SKM-1 treated with dmso at 0.1 percent for 144 hours (cell line): ENCODE measurements around the gene KIAA1210.

Experiments used
- DNase-seq: peaks from one replicate; lab custom pipeline; 2025; ENCODE audit not compliant: unreplicated experiment; lab: John Stamatoyannopoulos, UW

Gene KIAA1210

DNA sequence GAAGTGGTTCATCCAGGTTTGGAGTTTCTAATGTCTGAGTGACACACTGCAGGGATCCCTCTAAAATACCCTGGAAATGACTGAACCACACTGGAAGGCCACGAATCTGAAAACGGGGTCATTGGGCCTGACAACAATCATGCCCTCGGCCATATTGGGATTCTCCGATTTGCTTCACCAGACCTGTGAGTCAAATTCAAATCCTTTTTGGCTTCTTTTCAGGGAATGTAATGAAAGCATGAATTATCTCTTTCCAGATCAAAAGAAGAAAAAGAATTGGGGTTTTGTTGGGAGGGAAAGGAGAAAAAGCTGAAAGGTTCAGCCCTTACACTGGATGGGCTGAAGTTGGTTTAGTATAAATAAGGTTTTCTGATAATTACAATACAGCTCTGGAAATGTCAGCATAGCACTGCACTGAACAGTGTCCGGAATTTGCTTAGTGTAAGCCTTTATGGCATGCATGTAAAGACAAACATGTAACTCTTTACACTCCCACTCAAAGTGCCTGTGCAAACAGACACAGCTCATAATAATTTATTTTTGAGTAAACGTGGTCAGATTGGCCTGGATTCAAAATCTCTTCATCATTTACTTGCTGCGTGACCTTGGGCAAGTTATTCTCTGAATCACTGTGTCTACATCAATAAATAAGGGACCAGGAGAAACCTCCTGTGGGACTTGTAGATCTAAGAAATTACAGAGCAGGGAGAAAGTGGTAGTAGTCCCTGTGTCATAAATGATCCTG is 33.4 kb downstream of the KIAA1210 start:
- no peak for DNase-seq

DNA sequence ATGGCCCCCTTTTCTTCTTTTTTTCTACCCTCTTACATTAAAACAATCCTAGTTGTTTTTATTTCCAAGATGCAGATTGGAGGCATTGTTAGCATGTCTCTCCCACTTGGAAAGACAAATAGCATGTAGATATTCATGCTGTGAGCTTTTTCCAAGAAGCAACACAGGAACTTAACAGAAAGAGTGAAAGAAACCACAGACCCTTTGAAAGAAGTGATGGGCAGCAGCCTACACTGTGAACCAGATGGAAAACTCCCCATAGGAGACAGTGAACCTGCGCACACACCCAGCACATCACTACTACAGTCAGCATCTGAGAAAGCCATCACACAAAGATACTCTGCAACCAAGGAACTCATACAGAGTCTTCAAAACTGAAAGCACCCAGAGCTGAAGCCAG is 37.0 kb downstream of the KIAA1210 start:
- DNase-seq, result no peak

DNA sequence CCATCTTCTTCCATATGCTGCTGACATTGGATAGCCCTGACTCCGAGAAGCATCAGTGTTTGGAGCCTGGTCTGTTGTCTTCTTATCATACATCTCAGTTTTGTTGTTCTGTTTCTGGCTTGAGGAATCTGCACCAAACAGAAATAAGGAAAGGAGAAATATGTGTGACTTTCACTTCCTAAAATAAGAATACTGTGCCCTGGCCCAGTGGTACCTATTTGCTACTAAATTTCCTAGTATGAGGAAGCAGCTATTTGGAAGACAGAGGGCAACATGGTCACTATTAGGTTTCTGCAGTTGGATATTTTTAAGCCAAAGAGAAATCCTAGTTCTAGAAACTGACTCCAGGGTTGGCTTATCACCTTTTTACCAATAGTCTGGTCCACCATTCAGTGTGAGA is 38.0 kb downstream of the KIAA1210 start:
- DNase-seq, result no peak

DNA sequence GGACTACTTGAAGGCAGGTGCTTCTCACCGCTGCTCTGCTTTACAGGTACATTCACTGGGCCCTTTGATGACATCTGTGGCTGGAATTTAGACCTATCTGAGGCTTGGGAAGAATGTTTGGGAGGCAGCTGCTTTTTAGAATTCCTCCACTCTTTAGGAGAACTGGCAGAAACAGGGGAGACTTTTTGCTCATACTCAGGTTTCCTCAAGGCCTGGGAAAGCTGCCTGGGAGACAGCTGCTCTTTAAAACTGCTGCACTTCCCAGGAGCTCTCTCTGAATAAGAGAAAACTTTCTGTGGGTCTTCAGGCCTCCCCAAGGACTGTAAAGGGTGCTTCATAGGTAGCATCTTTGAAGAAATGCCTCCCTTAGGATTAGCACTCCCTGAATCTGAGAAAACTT is 40.5 kb downstream of the KIAA1210 start:
- DNase-seq, result no peak

DNA sequence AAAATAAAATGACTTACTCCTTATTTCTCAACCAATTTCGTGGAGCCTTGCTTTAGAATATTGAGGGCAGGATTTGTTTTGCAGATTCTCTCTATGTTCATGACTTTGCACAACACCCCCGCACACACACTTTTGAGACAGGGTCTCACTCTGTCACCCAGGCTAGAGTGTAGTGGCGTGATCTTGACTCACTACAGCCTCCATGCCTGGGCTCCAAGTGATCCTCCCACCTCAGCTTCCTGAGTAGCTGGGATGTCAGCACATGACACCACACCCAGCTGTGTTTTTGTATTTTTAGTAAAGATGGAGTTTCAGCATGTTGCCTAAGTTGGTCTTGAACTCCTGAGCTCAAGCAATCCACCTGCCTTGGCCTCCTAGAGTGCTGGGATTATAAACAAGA is 42.8 kb downstream of the KIAA1210 start:
- no peak for DNase-seq

DNA sequence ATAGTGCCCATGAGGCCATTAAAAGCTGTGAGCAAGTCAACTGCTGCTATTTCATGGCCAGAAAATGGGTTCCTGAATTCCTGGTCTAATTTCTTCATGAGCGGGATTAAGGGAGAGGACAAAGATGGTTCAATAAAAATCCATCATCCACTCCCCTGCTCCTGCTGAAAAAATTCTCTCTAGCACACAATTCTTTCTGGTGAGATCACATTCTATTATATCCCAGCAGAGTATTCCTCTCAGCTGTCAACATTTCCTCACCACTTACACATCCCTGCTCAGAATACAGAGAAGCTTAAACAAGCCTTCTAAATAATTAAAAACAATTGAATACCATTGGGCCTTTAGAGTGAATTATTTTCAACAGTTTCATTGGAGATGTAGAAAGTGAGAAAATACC is 45.3 kb downstream of the KIAA1210 start:
- no peak for DNase-seq

DNA sequence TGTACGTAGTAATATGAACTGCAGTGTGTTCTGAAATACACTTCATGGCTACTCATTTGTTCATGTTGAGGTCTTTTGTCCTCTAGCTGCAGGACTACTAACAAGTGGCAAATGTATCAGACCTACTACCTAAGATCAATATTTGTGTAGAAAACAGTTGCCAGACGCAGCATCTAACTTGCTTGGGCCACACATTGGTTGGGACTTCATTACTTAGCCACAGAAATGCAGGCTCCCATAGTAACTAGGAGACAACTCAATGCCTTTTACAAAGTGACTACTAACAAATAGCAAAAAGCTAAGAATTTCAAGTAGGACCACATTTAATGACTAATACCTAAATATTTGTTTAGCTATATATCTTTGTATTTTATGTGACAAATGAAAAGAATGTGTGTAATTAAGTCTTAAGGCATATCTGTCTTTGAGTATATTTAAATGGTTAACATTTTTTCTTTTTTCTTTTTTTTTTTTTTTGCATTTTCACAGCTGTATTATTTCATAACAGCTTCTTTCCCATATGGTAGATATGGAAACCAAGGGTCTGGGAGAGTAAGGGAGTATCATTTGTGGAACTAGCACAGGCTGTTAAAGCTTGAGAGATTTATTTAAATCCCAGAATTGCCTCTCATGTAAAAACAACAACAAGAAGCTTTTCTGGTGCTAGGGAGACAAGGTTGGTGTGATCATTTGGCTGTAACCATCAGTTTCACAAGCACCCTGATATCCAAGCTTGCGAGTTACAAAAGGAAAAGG is 52.2 kb downstream of the KIAA1210 start:
- DNase-seq, result no peak

DNA sequence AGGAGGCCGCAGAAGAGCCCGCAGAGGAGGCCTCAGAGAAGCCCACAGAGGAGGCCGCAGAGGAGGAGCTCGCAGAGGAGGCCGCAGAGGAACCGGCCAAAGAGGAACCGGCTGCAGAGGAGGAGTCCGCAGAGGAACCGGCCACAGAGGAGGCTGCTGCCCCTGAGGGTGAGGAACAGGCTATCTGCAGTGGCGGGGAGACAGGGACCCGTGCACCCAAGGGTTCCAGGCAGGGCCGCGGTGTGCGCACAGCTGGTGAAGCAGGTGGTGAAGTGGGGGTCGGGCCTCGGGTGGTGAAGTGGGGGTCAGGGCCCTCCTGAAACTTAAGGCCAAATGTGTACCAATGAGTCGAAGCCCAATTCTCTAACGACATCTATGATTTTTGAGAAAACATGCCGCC is 53.7 kb downstream of the KIAA1210 start:
- DNase-seq, result no peak

DNA sequence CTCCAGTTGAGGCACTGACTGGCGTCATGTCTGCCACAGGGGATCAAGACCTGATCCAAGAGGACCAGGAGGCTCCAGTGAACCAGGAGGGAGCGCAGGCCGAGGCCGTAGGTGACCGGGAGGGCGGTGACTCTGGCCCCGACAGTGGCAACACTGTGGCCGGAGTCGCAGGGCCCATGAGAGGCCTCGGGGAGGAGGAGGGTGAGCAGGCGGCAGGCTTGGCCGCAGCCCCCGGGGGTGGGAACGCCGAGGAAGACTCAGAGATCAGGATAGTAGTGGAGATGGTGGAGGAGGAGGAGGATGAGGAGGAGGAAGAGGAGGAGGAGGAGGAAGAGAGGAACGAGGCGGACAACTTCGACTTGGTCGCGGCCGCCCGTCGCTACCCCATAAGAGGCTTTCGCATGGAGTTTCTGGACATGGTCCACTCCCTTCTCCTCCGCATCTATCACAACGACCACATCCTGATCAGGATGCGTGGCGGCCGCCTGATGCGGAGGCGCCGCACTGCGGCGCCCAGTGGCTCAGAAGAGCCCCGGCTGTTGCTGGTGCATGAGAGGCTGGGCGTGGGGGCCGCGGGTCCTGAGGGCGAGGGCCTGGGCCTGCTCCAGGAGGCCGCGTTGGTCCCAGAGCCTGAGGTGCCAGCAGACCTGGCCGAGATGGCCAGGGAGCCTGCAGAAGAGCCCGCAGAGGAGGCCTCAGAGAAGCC is 54.3 kb downstream of the KIAA1210 start:
- DNase-seq, result no peak

DNA sequence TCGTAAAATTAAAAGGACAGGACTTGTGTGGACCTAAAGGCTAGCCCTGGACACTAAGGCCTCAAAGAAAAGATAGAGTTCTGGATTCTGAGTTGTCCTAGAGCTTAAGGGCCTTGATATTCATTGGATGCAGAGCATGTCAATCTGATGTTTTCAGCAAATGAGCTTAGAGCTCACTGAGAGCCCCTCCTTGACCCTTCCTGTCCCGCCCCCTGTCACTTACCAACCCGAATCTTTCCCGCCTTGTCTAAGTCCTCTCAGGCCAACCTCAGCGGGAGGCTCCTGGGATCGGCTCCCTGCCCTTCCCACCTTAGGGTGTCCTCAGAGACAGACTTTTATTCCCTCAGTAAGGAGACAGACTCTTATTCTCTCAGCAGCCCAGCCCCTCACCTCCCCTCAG is 54.9 kb downstream of the KIAA1210 start, which contains the start of gene CT47C1:
Gene CT47C1, plus strand, starts transcription at position 250 of the 400 bp plus-strand sequence. CDS start 233 bp downstream, outside the sequence.
- no peak for DNase-seq

DNA sequence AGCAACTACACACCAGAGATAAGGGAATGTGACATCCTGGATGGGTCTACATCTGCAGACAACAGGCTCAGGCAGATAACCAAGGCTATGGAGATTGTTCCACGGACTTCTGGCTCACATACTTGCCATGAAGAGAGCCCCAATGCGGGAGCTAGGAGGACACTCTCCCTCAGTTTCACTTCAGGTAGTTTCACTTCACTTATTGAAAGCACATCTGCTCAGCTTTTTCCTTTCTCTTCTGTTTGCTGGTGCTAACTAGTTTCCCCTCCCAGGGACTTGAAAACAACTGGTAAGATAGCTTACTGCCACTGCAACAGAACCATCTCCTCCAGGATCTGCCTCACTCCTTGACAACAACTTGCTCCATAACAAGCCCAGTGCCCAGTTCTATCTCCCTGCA is 56.2 kb downstream of the KIAA1210 start:
- no peak for DNase-seq

DNA sequence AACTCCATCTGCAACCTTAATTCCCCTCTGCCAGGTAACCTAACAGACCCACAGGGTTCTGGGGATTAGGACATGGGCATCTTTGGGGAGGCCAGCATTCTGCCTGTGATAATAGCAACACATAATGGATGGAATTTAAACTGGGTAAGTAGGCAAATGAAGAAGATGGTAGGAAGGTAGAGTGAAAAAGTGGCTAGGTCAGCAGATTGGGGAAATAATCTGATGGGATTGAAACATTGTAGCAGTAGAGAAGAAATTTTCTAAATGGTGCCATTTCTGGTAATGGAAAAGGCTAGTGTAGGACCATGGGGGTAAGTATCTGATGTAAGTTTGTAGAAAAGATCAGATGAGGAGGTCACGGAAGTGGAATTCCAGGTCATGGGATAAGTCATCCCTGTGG is 57.9 kb downstream of the KIAA1210 start:
- DNase-seq, result no peak

DNA sequence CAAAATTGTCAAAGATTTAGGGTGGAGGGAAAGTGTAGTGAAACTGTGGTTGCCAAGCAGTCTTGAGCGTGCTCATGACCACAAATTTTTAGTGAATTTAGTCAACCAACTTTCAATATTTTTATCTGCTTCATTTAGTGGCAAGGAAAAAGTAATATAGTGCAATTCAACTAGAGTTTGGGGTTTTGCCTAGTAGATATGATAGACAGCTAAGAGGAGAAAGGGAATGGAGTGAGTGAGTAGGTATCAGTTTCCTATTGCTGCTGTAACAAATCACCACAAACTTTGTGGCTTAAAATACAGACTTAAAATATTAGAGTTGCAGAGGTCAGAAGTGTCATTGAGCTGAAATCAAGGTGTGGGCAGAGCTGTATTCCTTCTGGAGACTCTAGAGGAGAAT is 58.5 kb downstream of the KIAA1210 start:
- DNase-seq, result no peak

DNA sequence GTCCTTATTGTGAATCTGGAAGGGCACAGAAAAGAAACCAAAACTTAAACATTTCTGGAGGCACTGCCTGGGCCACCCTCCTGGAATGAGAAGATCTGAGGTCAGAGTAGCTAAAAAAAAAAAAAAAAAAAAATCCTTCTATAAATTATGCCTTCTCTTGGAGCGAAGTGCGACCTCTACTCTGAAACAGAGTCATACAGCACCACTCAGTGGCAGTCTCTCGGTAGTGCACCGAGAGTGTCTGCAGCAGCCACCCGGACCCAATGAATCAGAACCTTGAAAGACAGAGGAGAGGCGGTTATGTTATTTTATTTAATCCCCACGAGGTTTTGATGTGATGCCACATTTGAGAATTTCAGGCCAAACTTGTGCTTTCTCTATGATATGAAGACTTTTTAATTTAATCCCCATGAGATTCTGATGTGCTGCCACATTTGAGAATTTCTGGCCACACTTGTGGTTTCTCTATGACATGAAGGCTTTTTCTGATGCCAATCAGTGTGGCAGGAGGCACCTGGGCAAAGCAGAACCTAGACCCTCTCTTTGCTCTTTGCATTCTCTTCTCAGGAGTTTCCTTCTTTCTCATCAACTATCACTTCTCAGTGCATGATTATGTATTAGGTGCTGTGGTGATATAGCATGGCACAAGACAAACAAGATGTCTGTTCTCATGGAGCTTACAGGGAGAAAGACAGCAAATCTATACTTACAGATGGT is 60.4 kb downstream of the KIAA1210 start:
- DNase-seq, result peak; percentile 13

DNA sequence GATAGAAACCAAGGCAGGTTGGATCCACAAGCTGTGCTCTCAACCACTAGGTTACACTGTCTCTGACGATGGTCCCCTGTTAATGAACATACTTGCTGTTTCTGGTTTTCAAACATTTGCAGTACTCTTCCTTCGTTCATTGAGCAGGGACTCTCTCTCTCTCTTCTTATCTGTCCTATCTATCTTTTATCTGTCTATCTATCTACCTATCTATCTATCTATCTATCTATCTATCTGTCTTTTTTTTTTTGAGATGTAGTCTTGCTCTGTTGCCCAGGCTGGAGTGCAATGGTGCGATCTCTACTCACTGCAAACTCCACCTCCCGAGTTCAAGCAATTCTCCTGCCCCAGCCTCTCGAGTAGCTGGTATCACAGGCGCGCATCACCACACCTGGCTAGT is 64.2 kb downstream of the KIAA1210 start:
- no peak for DNase-seq

DNA sequence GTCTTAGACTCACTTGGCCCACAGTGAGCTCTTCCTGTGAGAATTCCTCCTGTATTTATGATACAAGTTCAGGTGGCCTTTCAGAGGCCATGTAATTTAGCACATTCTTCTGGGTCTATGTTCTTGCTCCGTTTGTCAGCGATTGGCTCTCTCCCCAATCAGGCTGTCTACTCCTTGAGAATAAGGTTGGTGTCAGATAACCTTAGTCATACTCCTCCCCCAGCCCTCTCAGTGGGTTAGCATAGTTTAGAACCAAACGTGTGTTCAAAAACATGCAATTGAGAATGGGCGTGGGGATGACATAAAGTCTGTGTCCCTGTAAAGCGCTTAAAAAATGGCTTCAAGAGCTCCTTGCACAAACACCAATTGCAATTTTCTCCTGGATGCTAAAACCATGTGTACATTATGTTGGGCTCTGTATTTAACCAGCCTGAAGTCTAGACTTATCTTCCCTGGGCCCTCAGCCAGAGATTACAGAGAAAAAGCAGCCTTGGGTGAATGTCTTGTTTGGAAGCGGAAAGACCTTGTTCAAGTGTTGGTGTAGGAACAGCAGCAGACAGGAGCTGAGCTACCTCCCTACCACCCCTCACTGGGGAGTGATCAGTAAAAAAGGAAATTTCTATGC is 64.8 kb downstream of the KIAA1210 start:
- DNase-seq, result no peak

DNA sequence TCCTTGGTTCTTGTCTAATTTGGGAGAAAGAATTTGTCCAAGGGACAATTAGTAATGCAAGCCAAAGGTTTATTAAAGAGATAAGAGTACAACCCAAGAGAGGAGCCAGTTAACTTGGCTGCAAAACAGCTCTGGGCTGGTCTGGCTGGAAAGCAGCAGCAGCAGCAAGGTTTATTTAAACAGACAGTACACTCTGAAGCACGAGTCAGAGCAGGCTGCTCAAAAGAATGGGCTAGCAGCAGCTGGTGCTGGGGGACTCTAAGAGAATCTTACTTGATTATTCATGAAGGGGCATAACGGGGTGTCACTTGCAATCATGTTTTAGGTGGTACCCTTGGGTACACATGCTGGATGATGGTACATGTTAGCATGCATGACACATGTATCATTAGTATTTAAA is 71.9 kb downstream of the KIAA1210 start:
- no peak for DNase-seq

DNA sequence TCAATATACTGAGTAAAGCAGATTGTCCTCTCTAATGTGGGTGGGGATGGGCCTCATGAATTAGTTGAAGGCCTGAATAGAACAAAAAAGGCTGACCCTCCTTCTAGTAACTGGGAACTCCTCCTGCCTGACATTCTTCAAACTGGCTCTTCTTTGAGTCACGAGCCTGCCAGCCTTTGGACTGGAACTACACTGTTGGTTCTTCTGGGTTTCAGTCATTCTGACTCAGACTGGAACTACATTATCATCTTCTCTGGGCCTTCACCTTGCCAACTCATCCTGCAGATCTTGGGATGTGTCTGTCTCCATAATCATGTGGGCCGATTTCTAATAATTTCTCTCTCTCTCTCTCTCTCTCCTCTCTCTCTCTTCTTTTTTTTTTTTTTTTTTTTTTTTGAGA is 81.7 kb downstream of the KIAA1210 start:
- DNase-seq, result no peak

DNA sequence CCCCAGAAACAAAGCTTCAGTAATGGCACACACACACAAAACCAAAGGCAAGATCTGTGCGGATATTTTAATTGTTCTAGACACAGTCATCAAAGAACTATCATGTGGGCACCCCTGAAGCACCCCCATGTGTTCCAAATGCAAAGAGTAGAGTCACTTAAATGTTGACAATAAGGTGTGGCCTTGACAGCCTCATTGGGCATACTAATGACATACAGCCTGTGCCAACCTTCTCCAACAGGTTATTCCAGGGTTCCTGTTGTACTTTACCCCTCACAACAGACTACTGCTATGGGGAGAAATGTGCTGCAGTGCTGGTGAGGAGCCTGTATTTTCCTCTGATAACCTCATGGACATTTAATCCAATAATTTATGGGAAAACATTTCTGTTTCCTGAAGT is 84.6 kb downstream of the KIAA1210 start:
- DNase-seq, result no peak

DNA sequence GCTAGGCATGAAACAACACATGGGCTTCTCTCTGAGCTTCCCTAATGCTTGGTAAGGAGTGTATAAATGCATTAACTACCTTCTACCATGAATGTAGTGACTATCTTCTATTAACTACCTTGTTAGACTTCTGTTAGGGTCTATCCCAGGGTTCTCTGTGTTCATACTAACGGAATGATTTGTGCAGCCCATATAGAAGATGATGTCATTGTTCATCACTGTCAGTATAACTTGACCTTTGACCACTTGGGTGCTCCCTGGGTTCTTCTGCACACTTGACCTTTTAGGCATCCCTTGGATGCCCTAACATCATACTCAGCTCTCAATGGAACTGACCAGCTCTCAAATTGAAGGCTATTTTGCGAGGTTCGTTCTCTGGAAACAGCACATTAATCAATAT is 85.6 kb downstream of the KIAA1210 start:
- DNase-seq, result no peak

DNA sequence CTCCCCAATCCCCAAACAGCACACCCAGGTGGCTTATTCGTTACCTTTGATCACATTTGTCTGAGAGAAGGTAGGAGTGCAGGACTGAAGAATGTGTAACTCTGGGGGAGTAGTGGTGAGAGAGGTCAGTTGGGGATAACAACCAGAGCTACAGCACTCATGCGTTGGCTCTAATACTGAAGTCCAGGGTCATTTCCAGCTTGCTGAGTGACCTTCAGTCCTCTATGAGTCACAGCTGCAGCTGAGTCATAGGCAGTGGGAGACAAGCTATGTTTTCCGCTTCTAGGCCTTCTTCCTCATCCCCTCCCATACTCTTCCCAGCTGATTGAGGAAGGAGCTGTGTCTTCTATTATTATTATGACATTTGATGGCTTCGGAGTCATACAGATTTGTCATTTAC is 86.4 kb downstream of the KIAA1210 start:
- DNase-seq, result no peak
